SK-N-SH treated with all-trans-retinoic acid at 6 μM for 48 hours (cell line): ENCODE data around the gene KIAA0825.
A peak's percentile ranks its signal among the peaks of the same experiment; 100 is the strongest.

Experiments
- ATAC-seq: fragments of 200-7000 bp; cut with Tn5 transposase; 3 replicates; pipeline ENCODE4 v1.9.1; 2020; ENCODE audit warnings: mild to moderate bottlenecking, moderate library complexity
- ARNTL ChIP-seq: fragments of 450-650 bp; formaldehyde crosslinking; IDR thresholded peaks from 2 replicates; pipeline ENCODE4 v1.5.0; 2020; ENCODE audit warnings: low read depth, mild to moderate bottlenecking, moderate library complexity, borderline replicate concordance
- BACH2 ChIP-seq: fragments of 250-450 bp; sonication (Bioruptor Pico); IDR thresholded peaks from 2 replicates; pipeline ENCODE4 v1.9.0; 2021; ENCODE audit warnings: mild to moderate bottlenecking, borderline replicate concordance
- CSDC2 ChIP-seq: fragments of 250-450 bp; sonication (Bioruptor Pico); IDR thresholded peaks from 2 replicates; pipeline ENCODE4 v1.5.0; 2020; ENCODE audit warnings: mild to moderate bottlenecking, moderate library complexity
- ESRRG ChIP-seq: fragments of 250-450 bp; sonication (Bioruptor Pico); IDR thresholded peaks from 2 replicates; pipeline ENCODE4 v1.6.1; 2021; ENCODE audit warnings: mild to moderate bottlenecking
- OSR1 ChIP-seq: fragments of 250-450 bp; sonication (Bioruptor Pico); IDR thresholded peaks from 2 replicates; pipeline ENCODE4 v1.8.0; 2022; ENCODE audit warnings: moderate library complexity, mild to moderate bottlenecking, inconsistent platforms
- PPARA ChIP-seq: fragments of 250-450 bp; sonication (Bioruptor Pico); IDR thresholded peaks from 2 replicates; pipeline ENCODE4 v1.5.0; 2020; ENCODE audit warnings: mild to moderate bottlenecking, borderline replicate concordance
- SNAI2 ChIP-seq: fragments of 250-450 bp; sonication (Bioruptor Pico); IDR thresholded peaks from 2 replicates; pipeline ENCODE4 v1.5.0; 2020; ENCODE audit warnings: mild to moderate bottlenecking, moderate library complexity
- TCF4 ChIP-seq: fragments of 250-450 bp; sonication (Bioruptor Pico); IDR thresholded peaks from 2 replicates; pipeline ENCODE4 v1.8.0; 2021; ENCODE audit warnings: mild to moderate bottlenecking, moderate library complexity, borderline replicate concordance
- ZC3H10 ChIP-seq: fragments of 250-450 bp; sonication (Bioruptor Pico); IDR thresholded peaks from 2 replicates; pipeline ENCODE4 v1.5.1; 2021; ENCODE audit warnings: mild to moderate bottlenecking, moderate library complexity
- ZFP3 ChIP-seq: fragments of 250-450 bp; sonication (Bioruptor Pico); IDR thresholded peaks from 2 replicates; pipeline ENCODE4 v1.5.0; 2020; ENCODE audit warnings: mild to moderate bottlenecking, moderate library complexity
- ZFP30 ChIP-seq: fragments of 450-650 bp; formaldehyde crosslinking; IDR thresholded peaks from 2 replicates; pipeline ENCODE4 v1.5.0; 2022; ENCODE audit warnings: mild to moderate bottlenecking, moderate library complexity
- ZNF565 ChIP-seq: fragments of 450-650 bp; formaldehyde crosslinking; conservative IDR thresholded peaks from 2 replicates; pipeline ENCODE4 v1.5.0; 2020; ENCODE audit warnings: low read depth, mild to moderate bottlenecking, moderate library complexity
- ZNF70 ChIP-seq: fragments of 450-650 bp; formaldehyde crosslinking; IDR thresholded peaks from 2 replicates; pipeline ENCODE4 v1.5.0; 2020; ENCODE audit warnings: mild to moderate bottlenecking, moderate library complexity
- ZNF8 ChIP-seq: fragments of 450-650 bp; formaldehyde crosslinking; IDR thresholded peaks from 2 replicates; pipeline ENCODE4 v1.5.0; 2020; ENCODE audit warnings: mild to moderate bottlenecking, moderate library complexity
- TF ChIP-seq, protein P1 (sequence below): fragments of 250-450 bp; sonication (Bioruptor Pico); IDR thresholded peaks from 2 replicates; pipeline ENCODE4 v1.5.1; 2020; ENCODE audit warnings: low read depth, mild to moderate bottlenecking, moderate library complexity
- TF ChIP-seq, protein P2 (sequence below): fragments of 250-450 bp; sonication (Bioruptor Pico); IDR thresholded peaks from 2 replicates; pipeline ENCODE4 v1.5.0; 2020; ENCODE audit warnings: mild to moderate bottlenecking, moderate library complexity
- TF ChIP-seq, protein P3 (sequence below): fragments of 250-450 bp; sonication (Bioruptor Pico); IDR thresholded peaks from 2 replicates; pipeline ENCODE4 v1.8.0; 2020; ENCODE audit warnings: mild to moderate bottlenecking, moderate library complexity, borderline replicate concordance
- TF ChIP-seq, protein P4 (sequence below): fragments of 250-450 bp; sonication (Bioruptor Pico); IDR thresholded peaks from 2 replicates; pipeline ENCODE4 v1.8.0; 2021; ENCODE audit warnings: low read depth, mild to moderate bottlenecking, moderate library complexity, borderline replicate concordance

The KIAA0825 gene

DNA sequence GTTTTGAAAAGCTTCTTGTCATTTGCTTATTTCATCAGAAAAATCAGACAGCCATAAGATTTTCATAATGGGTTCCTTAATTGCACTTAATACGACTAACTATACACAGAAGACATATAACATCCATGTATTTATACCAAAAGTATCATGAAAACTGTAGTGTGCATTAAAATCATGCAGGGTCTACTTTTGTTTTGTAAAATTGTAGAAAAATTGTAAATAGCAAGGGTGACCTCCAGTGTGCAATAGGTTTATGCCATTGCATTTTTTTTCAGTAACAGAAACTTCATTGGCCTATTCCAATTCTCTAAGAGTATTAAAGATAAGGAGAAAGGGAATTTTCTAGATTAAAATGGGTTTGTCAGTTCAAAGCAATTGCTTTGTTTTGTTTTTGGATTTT is 307.6 kb downstream of the KIAA0825 start:
- 0 out of 3 replicates have a peak, but pooled peaks have one; percentile 35 for ATAC-seq
- TF ChIP-seq ZFP30 (CRISPR knock-in tag), result no peak
- TF ChIP-seq OSR1 (CRISPR knock-in tag), result no peak
- no peak for TF ChIP-seq ZFP3 (CRISPR knock-in tag)
- TF ChIP-seq ZNF8, result no peak
- no peak for TF ChIP-seq ZNF565 (CRISPR knock-in tag)
- TF ChIP-seq, protein P1, sequence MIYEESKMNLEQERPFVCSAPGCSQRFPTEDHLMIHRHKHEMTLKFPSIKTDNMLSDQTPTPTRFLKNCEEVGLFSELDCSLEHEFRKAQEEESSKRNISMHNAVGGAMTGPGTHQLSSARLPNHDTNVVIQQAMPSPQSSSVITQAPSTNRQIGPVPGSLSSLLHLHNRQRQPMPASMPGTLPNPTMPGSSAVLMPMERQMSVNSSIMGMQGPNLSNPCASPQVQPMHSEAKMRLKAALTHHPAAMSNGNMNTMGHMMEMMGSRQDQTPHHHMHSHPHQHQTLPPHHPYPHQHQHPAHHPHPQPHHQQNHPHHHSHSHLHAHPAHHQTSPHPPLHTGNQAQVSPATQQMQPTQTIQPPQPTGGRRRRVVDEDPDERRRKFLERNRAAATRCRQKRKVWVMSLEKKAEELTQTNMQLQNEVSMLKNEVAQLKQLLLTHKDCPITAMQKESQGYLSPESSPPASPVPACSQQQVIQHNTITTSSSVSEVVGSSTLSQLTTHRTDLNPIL, result no peak
- no peak for TF ChIP-seq ZNF70 (CRISPR knock-in tag)
- no peak for TF ChIP-seq BACH2 (CRISPR knock-in tag)
- TF ChIP-seq, protein P2, sequence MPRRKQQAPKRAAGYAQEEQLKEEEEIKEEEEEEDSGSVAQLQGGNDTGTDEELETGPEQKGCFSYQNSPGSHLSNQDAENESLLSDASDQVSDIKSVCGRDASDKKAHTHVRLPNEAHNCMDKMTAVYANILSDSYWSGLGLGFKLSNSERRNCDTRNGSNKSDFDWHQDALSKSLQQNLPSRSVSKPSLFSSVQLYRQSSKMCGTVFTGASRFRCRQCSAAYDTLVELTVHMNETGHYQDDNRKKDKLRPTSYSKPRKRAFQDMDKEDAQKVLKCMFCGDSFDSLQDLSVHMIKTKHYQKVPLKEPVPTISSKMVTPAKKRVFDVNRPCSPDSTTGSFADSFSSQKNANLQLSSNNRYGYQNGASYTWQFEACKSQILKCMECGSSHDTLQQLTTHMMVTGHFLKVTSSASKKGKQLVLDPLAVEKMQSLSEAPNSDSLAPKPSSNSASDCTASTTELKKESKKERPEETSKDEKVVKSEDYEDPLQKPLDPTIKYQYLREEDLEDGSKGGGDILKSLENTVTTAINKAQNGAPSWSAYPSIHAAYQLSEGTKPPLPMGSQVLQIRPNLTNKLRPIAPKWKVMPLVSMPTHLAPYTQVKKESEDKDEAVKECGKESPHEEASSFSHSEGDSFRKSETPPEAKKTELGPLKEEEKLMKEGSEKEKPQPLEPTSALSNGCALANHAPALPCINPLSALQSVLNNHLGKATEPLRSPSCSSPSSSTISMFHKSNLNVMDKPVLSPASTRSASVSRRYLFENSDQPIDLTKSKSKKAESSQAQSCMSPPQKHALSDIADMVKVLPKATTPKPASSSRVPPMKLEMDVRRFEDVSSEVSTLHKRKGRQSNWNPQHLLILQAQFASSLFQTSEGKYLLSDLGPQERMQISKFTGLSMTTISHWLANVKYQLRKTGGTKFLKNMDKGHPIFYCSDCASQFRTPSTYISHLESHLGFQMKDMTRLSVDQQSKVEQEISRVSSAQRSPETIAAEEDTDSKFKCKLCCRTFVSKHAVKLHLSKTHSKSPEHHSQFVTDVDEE (CRISPR knock-in tag), result no peak
- no peak for TF ChIP-seq ARNTL (CRISPR knock-in tag)
- TF ChIP-seq PPARA, result no peak
- no peak for TF ChIP-seq CSDC2 (CRISPR knock-in tag)

DNA sequence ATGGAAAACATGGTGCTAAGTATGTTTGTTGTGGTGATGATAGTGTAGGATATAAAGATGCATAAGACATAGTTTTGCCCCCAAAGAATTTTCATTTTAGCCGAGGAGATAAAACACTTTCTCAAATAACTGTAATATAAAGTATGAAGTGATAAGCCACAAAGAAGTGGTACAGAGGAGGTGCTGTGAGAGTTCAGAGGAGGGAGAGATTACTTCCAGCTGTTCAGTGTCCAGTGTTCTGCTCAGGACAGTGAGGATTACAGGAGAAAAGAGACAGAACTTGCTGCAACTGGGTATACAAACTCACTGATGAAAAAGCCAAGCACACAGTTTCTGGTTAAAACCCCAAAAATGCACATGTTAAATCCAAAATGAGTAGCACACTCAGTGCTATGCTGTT is 309.3 kb downstream of the KIAA0825 start:
- no peak for TF ChIP-seq ZFP3 (CRISPR knock-in tag)
- TF ChIP-seq ZNF70 (CRISPR knock-in tag), result no peak
- no peak for TF ChIP-seq CSDC2 (CRISPR knock-in tag)
- TF ChIP-seq, protein P3, sequence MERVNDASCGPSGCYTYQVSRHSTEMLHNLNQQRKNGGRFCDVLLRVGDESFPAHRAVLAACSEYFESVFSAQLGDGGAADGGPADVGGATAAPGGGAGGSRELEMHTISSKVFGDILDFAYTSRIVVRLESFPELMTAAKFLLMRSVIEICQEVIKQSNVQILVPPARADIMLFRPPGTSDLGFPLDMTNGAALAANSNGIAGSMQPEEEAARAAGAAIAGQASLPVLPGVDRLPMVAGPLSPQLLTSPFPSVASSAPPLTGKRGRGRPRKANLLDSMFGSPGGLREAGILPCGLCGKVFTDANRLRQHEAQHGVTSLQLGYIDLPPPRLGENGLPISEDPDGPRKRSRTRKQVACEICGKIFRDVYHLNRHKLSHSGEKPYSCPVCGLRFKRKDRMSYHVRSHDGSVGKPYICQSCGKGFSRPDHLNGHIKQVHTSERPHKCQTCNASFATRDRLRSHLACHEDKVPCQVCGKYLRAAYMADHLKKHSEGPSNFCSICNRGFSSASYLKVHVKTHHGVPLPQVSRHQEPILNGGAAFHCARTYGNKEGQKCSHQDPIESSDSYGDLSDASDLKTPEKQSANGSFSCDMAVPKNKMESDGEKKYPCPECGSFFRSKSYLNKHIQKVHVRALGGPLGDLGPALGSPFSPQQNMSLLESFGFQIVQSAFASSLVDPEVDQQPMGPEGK, result no peak
- TF ChIP-seq ZNF565 (CRISPR knock-in tag), result no peak
- no peak for TF ChIP-seq PPARA
- no peak for TF ChIP-seq OSR1 (CRISPR knock-in tag)
- TF ChIP-seq SNAI2, result no peak
- TF ChIP-seq ZNF8, result no peak
- TF ChIP-seq ESRRG (CRISPR knock-in tag), result no peak
- TF ChIP-seq, protein P4, sequence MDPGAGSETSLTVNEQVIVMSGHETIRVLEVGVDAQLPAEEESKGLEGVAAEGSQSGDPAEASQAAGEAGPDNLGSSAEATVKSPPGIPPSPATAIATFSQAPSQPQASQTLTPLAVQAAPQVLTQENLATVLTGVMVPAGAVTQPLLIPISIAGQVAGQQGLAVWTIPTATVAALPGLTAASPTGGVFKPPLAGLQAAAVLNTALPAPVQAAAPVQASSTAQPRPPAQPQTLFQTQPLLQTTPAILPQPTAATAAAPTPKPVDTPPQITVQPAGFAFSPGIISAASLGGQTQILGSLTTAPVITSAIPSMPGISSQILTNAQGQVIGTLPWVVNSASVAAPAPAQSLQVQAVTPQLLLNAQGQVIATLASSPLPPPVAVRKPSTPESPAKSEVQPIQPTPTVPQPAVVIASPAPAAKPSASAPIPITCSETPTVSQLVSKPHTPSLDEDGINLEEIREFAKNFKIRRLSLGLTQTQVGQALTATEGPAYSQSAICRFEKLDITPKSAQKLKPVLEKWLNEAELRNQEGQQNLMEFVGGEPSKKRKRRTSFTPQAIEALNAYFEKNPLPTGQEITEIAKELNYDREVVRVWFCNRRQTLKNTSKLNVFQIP (CRISPR knock-in tag), result no peak
- TF ChIP-seq, protein P1, result no peak
- TF ChIP-seq, protein P2 (CRISPR knock-in tag), result no peak
- TF ChIP-seq BACH2 (CRISPR knock-in tag), result no peak
- no peak for TF ChIP-seq TCF4 (CRISPR knock-in tag)
- TF ChIP-seq ARNTL (CRISPR knock-in tag), result no peak
- no peak for TF ChIP-seq ZC3H10 (CRISPR knock-in tag)
- TF ChIP-seq, all 23 proteins: peak for 0
- ATAC-seq, result peak; percentile 71
